Esophagus (tissue), 2 donors: Measurements from ENCODE around the gene XK. TPM values are rescaled to one million over a fixed set of nuclear protein-coding genes. Genes with fewer than 3 reads are reported as not detected.

Source experiments
- H3K27ac ChIP-seq, 2 donors: one replicate each; pipeline ENCODE4 v1.5.1; 2013; ENCODE audit warnings: low read depth in 2 of 2, mild to moderate bottlenecking in 2 of 2, inconsistent platforms in 1 of 2, low read length in 1 of 2, moderate library complexity in 1 of 2
- H3K27me3 ChIP-seq, 2 donors: one replicate each; pipeline ENCODE4 v1.6.1; 2013; ENCODE audit warnings: low read length in 2 of 2, control low read depth in 1 of 2, mild to moderate bottlenecking in 1 of 2; ENCODE audit not compliant: insufficient read depth in 2 of 2, control insufficient read depth in 1 of 2
- H3K36me3 ChIP-seq, 2 donors: one replicate each; pipeline ENCODE4 v1.6.1; 2013; ENCODE audit warnings: low read length in 1 of 2; ENCODE audit not compliant: control insufficient read depth in 2 of 2, insufficient read depth in 2 of 2
- H3K4me1 ChIP-seq, 2 donors: one replicate each; pipeline ENCODE4 v1.6.1; 2013; ENCODE audit warnings: low read length in 1 of 2; ENCODE audit not compliant: control insufficient read depth in 2 of 2, insufficient read depth in 2 of 2
- H3K4me3 ChIP-seq, 2 donors: one replicate each; pipeline ENCODE4 v1.5.1; 2013; ENCODE audit warnings: low read length in 2 of 2, mild to moderate bottlenecking in 2 of 2, low read depth in 1 of 2, moderate library complexity in 1 of 2
- H3K9me3 ChIP-seq, 2 donors: one replicate each; pipeline ENCODE4 v1.6.1; 2013; ENCODE audit warnings: mild to moderate bottlenecking in 2 of 2, low read depth in 1 of 2, low read length in 1 of 2, moderate library complexity in 1 of 2; ENCODE audit not compliant: control insufficient read depth in 2 of 2, insufficient read depth in 1 of 2
- WGBS, 2 donors: extraction: QIAGEN DNeasy Blood & Tissue Kit; methylation state at CpG; one replicate each; pipeline ENCODE4 v1.1.7; 2013; 5-methylcytosine and 5-hydroxymethylcytosine counted together
- polyA plus RNA-seq, 2 donors: library from polyadenylated mRNA; stranded (reverse); fragments of 200-250 nt; gene quantifications; one replicate each; pipeline ENCODE4 v1.2.3, GENCODE V29; 2013
- donor health status: healthy with polysubstance abuse.
- donor health status: Bipolar disorder and iron deficiency.

Gene XK
- polyA plus RNA-seq, 2 donors = 0.61 to 1.5 TPM

DNA sequence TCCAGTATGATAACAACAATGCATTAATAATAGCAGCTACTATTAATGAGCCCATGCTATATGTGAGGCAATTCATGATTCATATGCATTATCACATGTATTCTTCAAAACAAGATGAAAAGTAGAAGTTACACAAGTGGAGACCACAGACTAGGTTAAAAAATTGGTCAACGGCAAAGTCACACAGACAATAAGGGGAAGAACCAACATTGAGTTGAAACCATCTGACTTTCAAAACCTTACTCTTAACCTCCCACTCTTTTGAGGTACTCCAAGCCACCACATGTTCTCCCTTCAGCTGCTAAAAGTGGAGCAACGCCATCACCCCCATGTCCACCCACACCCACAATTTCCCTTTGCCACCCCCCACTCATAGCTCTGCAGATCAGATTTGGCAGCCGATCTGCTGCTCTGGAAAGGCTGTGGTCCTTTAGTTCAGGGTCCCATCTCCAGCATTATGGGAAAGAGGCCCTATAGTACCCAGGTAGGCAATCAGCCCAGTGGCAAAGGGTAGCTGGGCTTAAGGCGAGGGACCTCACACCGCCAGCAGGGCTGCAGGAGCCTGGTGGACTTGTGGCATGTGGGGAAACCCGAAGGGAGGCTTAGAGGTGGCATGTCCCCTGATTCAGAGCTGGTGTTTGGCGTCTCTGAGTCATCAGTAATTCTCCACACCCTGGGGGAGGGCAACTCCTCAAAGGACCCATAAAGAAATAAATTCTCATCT is 60.8 kb downstream of the XK start:
- Histone ChIP-seq H3K27me3 (no peaks in the 10 kb centered on the region), H3K4me1 (no peaks in the 10 kb centered on the region), H3K4me3 (no peak overlapping the region), H3K36me3 (no peaks in the 10 kb centered on the region), H3K27ac (no peak overlapping the region), H3K9me3 (no peaks in the 10 kb centered on the region)
- WGBS, 2 donors = 63 to 68% methylated on average over 7 of the region's 7 CpGs

- Histone ChIP-seq H3K36me3 (no peaks in the 10 kb centered on the region), H3K4me1 (no peaks in the 10 kb centered on the region), H3K4me3 (no peak overlapping the region), H3K9me3 (no peaks in the 10 kb centered on the region), H3K27me3 (no peaks in the 10 kb centered on the region), H3K27ac (no peak overlapping the region)
- WGBS, 2 donors = 53 to 87% methylated on average over 1 of the region's 1 CpG
These were observed 61.4 kb downstream of the XK start for GRCh38 chrX:37746951-37747350.

- H3K9me3 ChIP-seq = no peaks in the 10 kb centered on the region
- H3K4me3 ChIP-seq = no peak overlapping the region
- 65 to 92% methylated on average over 2 of the region's 2 CpGs for WGBS, 2 donors
- H3K4me1 ChIP-seq = no peaks in the 10 kb centered on the region
- no peaks in the 10 kb centered on the region for H3K27me3 ChIP-seq
- H3K27ac ChIP-seq = no peak overlapping the region
- H3K36me3 ChIP-seq = no peaks in the 10 kb centered on the region
These were observed 66.7 kb downstream of the XK start for GRCh38 chrX:37752281-37752680.

DNA sequence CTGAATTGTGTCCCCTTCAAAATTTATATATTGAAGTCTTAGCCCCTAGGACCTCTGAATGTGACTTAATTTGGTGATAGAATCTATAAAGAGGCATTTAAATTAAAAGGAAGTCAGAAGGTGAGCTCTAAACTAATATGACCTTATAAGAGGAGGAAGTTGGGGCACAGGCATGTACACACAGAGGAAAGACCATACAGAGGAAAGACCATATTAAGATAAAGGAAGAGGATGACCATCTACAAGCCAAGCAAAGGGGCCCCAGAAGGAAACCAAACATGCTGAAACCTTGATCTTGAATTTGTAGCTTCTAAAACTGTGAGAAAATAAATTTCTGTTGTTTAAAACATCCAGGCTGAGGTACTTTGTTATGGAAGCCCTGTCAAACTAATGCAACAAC is 67.3 kb downstream of the XK start:
- Histone ChIP-seq H3K4me3 (no peak overlapping the region), H3K4me1 (no peaks in the 10 kb centered on the region), H3K27me3 (no peaks in the 10 kb centered on the region), H3K36me3 (no peaks in the 10 kb centered on the region), H3K27ac (no peak overlapping the region), H3K9me3 (no peaks in the 10 kb centered on the region)

GRCh38 chrX:37753384-37753783 is 67.8 kb downstream of the XK start:
- Histone ChIP-seq H3K27me3 (no peaks in the 10 kb centered on the region), H3K4me1 (no peaks in the 10 kb centered on the region), H3K9me3 (no peaks in the 10 kb centered on the region), H3K27ac (no peak overlapping the region), H3K4me3 (no peak overlapping the region), H3K36me3 (no peaks in the 10 kb centered on the region)
- WGBS, 2 donors = 71 to 80% methylated on average over 2 of the region's 2 CpGs

- WGBS, 2 donors = 81 to 93% methylated on average over 2 of the region's 2 CpGs
- H3K36me3 ChIP-seq = no peaks in the 10 kb centered on the region
- H3K4me3 ChIP-seq = no peak overlapping the region
- H3K27me3 ChIP-seq = no peaks in the 10 kb centered on the region
- H3K9me3 ChIP-seq = no peaks in the 10 kb centered on the region
- no peaks in the 10 kb centered on the region for H3K4me1 ChIP-seq
- H3K27ac ChIP-seq = no peak overlapping the region
These were observed 68.9 kb downstream of the XK start for GRCh38 chrX:37754516-37754915.

- Histone ChIP-seq H3K36me3 (no peaks in the 10 kb centered on the region), H3K4me1 (no peaks in the 10 kb centered on the region), H3K27me3 (no peaks in the 10 kb centered on the region), H3K4me3 (no peak overlapping the region), H3K27ac (no peak overlapping the region), H3K9me3 (no peaks in the 10 kb centered on the region)
These were observed 69.4 kb downstream of the XK start for GRCh38 chrX:37755025-37755424.

GRCh38 chrX:37757082-37757481 is 71.5 kb downstream of the XK start:
- Histone ChIP-seq H3K27ac (no peak overlapping the region), H3K27me3 (no peaks in the 10 kb centered on the region), H3K4me3 (no peak overlapping the region), H3K9me3 (no peaks in the 10 kb centered on the region), H3K36me3 (no peaks in the 10 kb centered on the region), H3K4me1 (no peaks in the 10 kb centered on the region)

DNA sequence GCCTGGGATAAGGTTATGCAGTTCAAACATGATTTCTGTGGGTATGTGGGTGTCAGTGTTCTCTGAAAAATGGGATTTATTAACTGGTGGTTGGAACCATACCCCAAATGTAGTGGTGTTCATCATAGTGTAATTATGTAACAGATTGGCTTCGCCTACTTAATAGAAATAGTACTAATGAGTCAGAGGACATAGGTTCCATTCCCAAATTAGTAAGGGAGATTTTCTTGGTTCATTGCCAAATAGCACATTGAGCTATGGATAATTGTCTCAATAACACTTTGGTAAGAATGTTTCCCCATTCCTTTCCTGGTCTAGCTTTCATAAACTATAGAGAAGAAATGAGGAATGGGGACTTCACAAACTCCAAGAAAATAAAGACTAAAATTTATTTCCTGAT is 73.8 kb downstream of the XK start:
- H3K27ac ChIP-seq = no peak overlapping the region
- no peaks in the 10 kb centered on the region for H3K9me3 ChIP-seq
- WGBS, 2 donors = 65 to 77% methylated on average over 1 of the region's 1 CpG
- no peaks in the 10 kb centered on the region for H3K36me3 ChIP-seq
- H3K4me1 ChIP-seq = no peaks in the 10 kb centered on the region
- H3K4me3 ChIP-seq = no peak overlapping the region
- H3K27me3 ChIP-seq = no peaks in the 10 kb centered on the region

DNA sequence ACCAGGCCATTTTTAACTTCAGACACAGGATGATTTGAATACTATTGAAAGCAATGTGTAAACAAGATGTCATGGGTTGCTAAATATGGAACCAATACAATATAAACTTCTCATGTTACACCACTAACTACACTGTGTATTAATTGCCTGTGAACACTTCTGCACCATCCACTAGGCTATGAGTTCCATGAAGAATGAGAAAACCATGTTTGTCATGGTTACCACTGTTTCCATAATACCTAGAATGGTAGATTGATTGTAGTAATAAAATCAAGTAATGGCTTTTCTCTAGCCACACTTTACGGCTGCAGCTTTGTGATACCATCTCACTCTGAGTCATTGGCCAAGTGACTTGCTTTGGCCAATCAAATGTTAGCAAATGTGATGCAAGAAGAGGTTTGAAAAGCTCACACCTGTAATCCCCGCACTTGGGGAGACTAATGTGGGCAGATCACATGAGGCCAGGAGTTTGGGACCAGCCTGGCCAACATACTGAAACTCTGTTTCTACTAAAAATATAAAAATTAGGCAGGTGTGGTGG is 74.4 kb downstream of the XK start:
- 83 to 87% methylated on average over 2 of the region's 2 CpGs for WGBS, 2 donors
- Histone ChIP-seq H3K27ac (no peak overlapping the region), H3K9me3 (no peaks in the 10 kb centered on the region), H3K27me3 (no peaks in the 10 kb centered on the region), H3K4me3 (no peak overlapping the region), H3K36me3 (no peaks in the 10 kb centered on the region), H3K4me1 (no peaks in the 10 kb centered on the region)
